Tibial nerve (tissue), 4 donors: ENCODE data around the gene IRF5. TPM values are rescaled to one million over a fixed set of nuclear protein-coding genes. Genes with fewer than 3 reads are reported as not detected.
"Not testable (repeated sequence)": the region's sequence is repeated elsewhere in the genome, so short reads cannot be mapped to it uniquely, and the experiment has no call there.

ENCODE experiments used
- DNase-seq, 2 donors: peaks; one replicate each; pipeline ENCODE4 v3.0.0-alpha.2; 2019; ENCODE audit warnings: low spot score in 2 of 2
- H3K27ac ChIP-seq, 4 donors: fragments of 200-600 bp; sonication (generic) in 3 of 4; one replicate each; pipeline ENCODE4 v1.5.1; 2017 to 2019; ENCODE audit warnings: mild to moderate bottlenecking in 1 of 4
- H3K27me3 ChIP-seq, 2 donors: fragments of 200-600 bp; sonication (generic) in 1 of 2; one replicate each; pipeline versions ENCODE4 v1.5.1 to v1.6.0; 2017 to 2019
- H3K36me3 ChIP-seq, 3 donors: fragments of 200-600 bp; sonication (generic); one replicate each; pipeline ENCODE4 v1.5.1; 2018 to 2019
- H3K4me1 ChIP-seq, 4 donors: fragments of 200-600 bp; sonication (generic) in 3 of 4; one replicate each; pipeline ENCODE4 v1.5.1; 2017 to 2019
- H3K4me3 ChIP-seq, 4 donors: fragments of 200-600 bp; sonication (generic) in 3 of 4; one replicate each; pipeline ENCODE4 v1.5.1; 2017 to 2019; ENCODE audit warnings: mild to moderate bottlenecking in 1 of 4, moderate library complexity in 1 of 4
- H3K9me3 ChIP-seq, 4 donors: fragments of 200-600 bp; sonication (generic) in 3 of 4; one replicate each; pipeline ENCODE4 v1.5.1; 2017 to 2019
- CTCF ChIP-seq, 5 experiments: fragments of 200-600 bp in 3 of 5; fragments of 450-650 bp in 2 of 5; sonication (generic) in 3 of 5; IDR thresholded peaks; one replicate each; pipeline ENCODE4 v1.5.1; 2016 to 2019; ENCODE audit warnings: antibody characterized with exemption in 5 of 5, mild to moderate bottlenecking in 3 of 5, moderate library complexity in 2 of 5
- EP300 ChIP-seq, 2 donors: sonication (generic); formaldehyde crosslinking; IDR thresholded peaks; one replicate each; pipeline ENCODE4 v1.6.1; 2017; ENCODE audit warnings: antibody characterized with exemption in 2 of 2, mild to moderate bottlenecking in 1 of 2
- POLR2A ChIP-seq, 2 donors: fragments of 450-650 bp; IDR thresholded peaks; one replicate each; pipeline ENCODE4 v1.6.1; 2017; ENCODE audit warnings: antibody characterized with exemption in 2 of 2, mild to moderate bottlenecking in 2 of 2, moderate library complexity in 2 of 2
- WGBS, 2 donors: methylation state at CpG; one replicate each; pipeline ENCODE4 v1.1.5; 2018; 5-methylcytosine and 5-hydroxymethylcytosine counted together
- small RNA-seq: library from RNA; depleted of rRNA; stranded (forward); fragments of <200 nt; gene quantifications from one replicate; pipeline ENCODE3, GENCODE V24; 2016
- total RNA-seq, 4 donors: library from RNA; depleted of rRNA; stranded (reverse); fragments of >200 nt; gene quantifications; one replicate each; pipeline ENCODE4 v1.1.0, GENCODE V29; 2016

The IRF5 gene
- total RNA-seq, 4 donors from 2014 or later = 7.8 to 28.8 (median 15.0) TPM

DNA sequence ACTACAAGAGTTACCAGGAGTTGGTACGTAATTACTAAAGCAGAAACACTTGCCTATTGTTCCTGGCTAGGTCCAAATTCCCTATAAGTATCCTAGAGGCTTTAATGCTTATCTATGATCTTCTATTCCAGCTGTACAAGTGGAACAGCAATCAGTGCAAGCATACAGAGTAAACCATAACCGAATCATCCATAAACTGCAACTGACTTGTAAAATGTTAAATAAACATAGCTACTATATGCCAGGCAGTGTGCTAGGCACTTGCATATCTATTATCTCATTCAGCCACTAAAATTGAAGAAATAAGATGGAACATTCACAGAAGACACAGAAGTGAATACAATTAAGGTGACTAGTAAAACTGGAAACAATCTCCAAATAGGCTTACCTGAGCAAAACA lies 55.7 kb downstream of the IRF5 start:
- Histone ChIP-seq H3K4me3 (no peak overlapping the region), H3K27me3 (no peaks in the 10 kb centered on the region), H3K27ac (no peak overlapping the region), H3K9me3 (no peaks in the 10 kb centered on the region), H3K36me3 (peaks cover 0 to 90% (median 4%) of the 10 kb centered on the region in 3 donors), H3K4me1 (no peaks in the 10 kb centered on the region)
- TF ChIP-seq POLR2A (IDR thresholded peaks at IDR 0.05) (no peak), EP300 (IDR thresholded peaks at IDR 0.05) (no peak), CTCF (IDR thresholded peaks at IDR 0.05) (no peak)
- no peak for DNase-seq
- 82 to 90% methylated on average over 2 of the region's 2 CpGs for WGBS, 2 donors

- WGBS, 2 donors = 95 to 96% methylated on average over 8 of the region's 8 CpGs
- H3K27ac ChIP-seq, H3K27me3 ChIP-seq, H3K4me1 ChIP-seq, DNase-seq, H3K9me3 ChIP-seq, H3K4me3 ChIP-seq: not testable (repeated sequence)
- H3K36me3 ChIP-seq = peaks cover 0 to 90% (median 4%) of the 10 kb centered on the region in 3 donors
Measured at GRCh38 chr7:128994560-128994959, 56.8 kb downstream of the IRF5 start.

DNA sequence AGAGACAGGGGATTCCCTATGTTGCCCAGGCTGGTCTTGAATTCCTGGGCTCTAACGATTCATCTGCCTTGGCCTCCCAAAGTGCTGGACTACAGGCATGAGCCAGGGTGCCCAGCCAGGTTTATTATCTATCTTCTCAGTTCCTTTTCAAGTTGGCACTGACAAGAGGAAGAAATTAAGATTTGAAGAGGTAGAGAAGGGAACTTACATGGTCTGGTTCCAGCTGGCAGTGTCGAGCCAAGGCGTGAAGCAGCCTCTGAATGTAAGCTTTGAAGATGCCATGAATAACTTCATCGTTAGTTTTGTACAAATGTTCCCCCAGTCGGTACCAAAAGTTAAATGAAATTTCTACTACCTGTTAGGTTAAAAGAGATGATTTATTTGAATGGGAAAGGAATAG lies 59.5 kb downstream of the IRF5 start:
- no peak for DNase-seq
- Histone ChIP-seq H3K36me3 (peaks cover 0 to 92% (median 4%) of the 10 kb centered on the region in 3 donors), H3K27ac (no peak overlapping the region), H3K4me3 (no peak overlapping the region), H3K27me3 (no peaks in the 10 kb centered on the region), H3K4me1 (no peaks in the 10 kb centered on the region), H3K9me3 (no peaks in the 10 kb centered on the region)
- WGBS, 2 donors = 94 to 97% methylated on average over 5 of the region's 5 CpGs
- TF ChIP-seq POLR2A (IDR thresholded peaks at IDR 0.05) (no peak), CTCF (IDR thresholded peaks at IDR 0.05) (no peak), EP300 (IDR thresholded peaks at IDR 0.05) (no peak)

Small RNA genes within 50 kb of the gene (small RNA-seq; reads per million reads assigned to genes)
- not detected for gene RN7SL306P

Other genes with a start within 250 kb of the IRF5 start
- gene CALU, start 198.6 kb upstream of the IRF5 start, total RNA-seq = 10 to 100 TPM; 77.3 to 94.8 (median 90.0) TPM
- not detected for gene OPN1SW, start 162.1 kb upstream of the IRF5 start, total RNA-seq
- gene CCDC136, start 146.0 kb upstream of the IRF5 start, total RNA-seq = 10 to 100 TPM in 1 of 4 donors, 1 to 10 TPM in 3; 4.5 to 12.4 (median 7.2) TPM
- 10 to 100 TPM in 2 of 4 donors, 1 to 10 TPM in 2; 5.5 to 13.5 (median 9.0) TPM for gene FLNC, start 107.5 kb upstream of the IRF5 start, total RNA-seq
- gene ATP6V1F, start 75.1 kb upstream of the IRF5 start, total RNA-seq = 100 to 1,000 TPM in 1 of 4 donors, 10 to 100 TPM in 3; 57.9 to 122 (median 75.4) TPM
- under 1 TPM; 0.21 to 0.90 (median 0.40) TPM for gene KCP, start 27.2 kb upstream of the IRF5 start, total RNA-seq
- gene TNPO3, start 117.2 kb downstream of the IRF5 start, total RNA-seq = 10 to 100 TPM; 33.9 to 36.9 (median 35.5) TPM
- 10 to 100 TPM in 1 of 4 donors, 1 to 10 TPM in 3; 2.0 to 10.5 (median 6.3) TPM for gene TSPAN33, start 206.8 kb downstream of the IRF5 start, total RNA-seq